A549 (cell line): ENCODE data around the gene SEMA4B. TPM values are rescaled to one million over a fixed set of nuclear protein-coding genes. Genes with fewer than 3 reads are reported as not detected.

ENCODE experiments used
- ATAC-seq, 2 experiments: fragments of 200-7000 bp in 1 of 2; fragments of >200 bp in 1 of 2; cut with Nextera tagmentation in 1 of 2; cut with Tn5 transposase in 1 of 2; 3 replicates each; pipeline versions ENCODE4 v1.8.0 to v1.9.1; 2018 to 2020; ENCODE audit warnings: mild to moderate bottlenecking in 1 of 2, moderate library complexity in 1 of 2
- CTCF ChIA-PET: fragments of 300-600 bp; sonication (Branson Sonifier 250); formaldehyde crosslinking; extraction: SDS; loops from one replicate; lab custom pipeline; 2021; ENCODE audit warnings: antibody characterized with exemption, inconsistent platforms; lab: Yijun Ruan, JAX
- POLR2A ChIA-PET: fragments of 350-600 bp; formaldehyde crosslinking; extraction: SDS; loops from one replicate; lab custom pipeline; 2021; ENCODE audit warnings: antibody characterized with exemption, inconsistent platforms; lab: Yijun Ruan, JAX
- DNase-seq, 2 experiments: peaks; one replicate each; pipeline versions ENCODE4 v3.0.0 to v3.0.0-alpha.2; 2011 to 2016; ENCODE audit warnings: low read depth in 1 of 2, low spot score in 1 of 2
- FAIRE-seq: peaks from 2 replicates; lab custom pipeline; 2011; peaks lifted over from hg19 to GRCh38; lab: Jason Lieb, UNC
- H3K27ac ChIP-seq, 2 experiments: fragments of >200 bp; sonication (Bioruptor Twin); formaldehyde crosslinking; 3 replicates each; pipeline ENCODE4 v1.5.1; 2016 to 2017
- H3K4me1 ChIP-seq: fragments of >200 bp; sonication (Bioruptor Twin); formaldehyde crosslinking; 3 replicates; pipeline ENCODE4 v1.6.1; 2016
- H3K4me2 ChIP-seq: fragments of >200 bp; sonication (Bioruptor Twin); formaldehyde crosslinking; 3 replicates; pipeline ENCODE4 v1.6.1; 2016
- H3K4me3 ChIP-seq: fragments of >200 bp; sonication (Bioruptor Twin); formaldehyde crosslinking; 3 replicates; pipeline ENCODE4 v1.5.1; 2016
- H3K9me3 ChIP-seq: fragments of >200 bp; sonication (Bioruptor Twin); formaldehyde crosslinking; 3 replicates; pipeline ENCODE4 v1.6.1; 2016
- BCL3 ChIP-seq: fragments of >200 bp; sonication (Bioruptor Twin); formaldehyde crosslinking; IDR thresholded peaks from 3 replicates; pipeline ENCODE4 v1.6.1; 2016
- CBX2 ChIP-seq: fragments of 200-600 bp; sonication (generic); IDR thresholded peaks from 2 replicates; pipeline ENCODE4 v1.6.1; 2016; ENCODE audit warnings: low read depth, mild to moderate bottlenecking, borderline replicate concordance
- CEBPB ChIP-seq, 2 experiments: fragments of >200 bp in 1 of 2; sonication (Bioruptor Twin) in 1 of 2; formaldehyde crosslinking in 1 of 2; IDR thresholded peaks; 2 replicates each; pipeline ENCODE4 v1.6.1; 2012 to 2016
- CHD4 ChIP-seq: fragments of 200-600 bp; sonication (generic); IDR thresholded peaks from 2 replicates; pipeline ENCODE4 v1.6.1; 2016; ENCODE audit warnings: antibody characterized with exemption, mild to moderate bottlenecking, borderline replicate concordance
- E2F6 ChIP-seq: IDR thresholded peaks from 2 replicates; pipeline ENCODE4 v1.6.1; 2012; ENCODE audit warnings: low read depth, borderline replicate concordance
- EHF ChIP-seq: fragments of 250-450 bp; sonication (Bioruptor Pico); IDR thresholded peaks from 2 replicates; pipeline ENCODE4 v1.5.0; 2020; ENCODE audit warnings: mild to moderate bottlenecking
- ELK1 ChIP-seq: fragments of 150-350 bp; IDR thresholded peaks from 2 replicates; pipeline ENCODE4 v1.6.1; 2014; ENCODE audit warnings: low read depth, mild to moderate bottlenecking, low read length
- FOSL2 ChIP-seq, 2 experiments: fragments of 450-650 bp in 1 of 2; fragments of >200 bp in 1 of 2; sonication (Bioruptor Twin) in 1 of 2; formaldehyde crosslinking; IDR thresholded peaks; 2 replicates each; pipeline versions ENCODE4 v1.5.0 to v1.6.1; 2016 to 2020; ENCODE audit warnings: mild to moderate bottlenecking in 1 of 2, moderate library complexity in 1 of 2
- GATA3 ChIP-seq: IDR thresholded peaks from 2 replicates; pipeline ENCODE4 v1.6.1; 2012; ENCODE audit warnings: borderline replicate concordance
- HEYL ChIP-seq: fragments of 250-450 bp; sonication (Bioruptor Pico); IDR thresholded peaks from 2 replicates; pipeline ENCODE4 v1.8.0; 2021; ENCODE audit warnings: mild to moderate bottlenecking, moderate library complexity
- HOXA7 ChIP-seq: fragments of 250-450 bp; sonication (Bioruptor Pico); IDR thresholded peaks from 2 replicates; pipeline ENCODE4 v1.5.0; 2020; ENCODE audit warnings: mild to moderate bottlenecking, moderate library complexity
- HOXB13 ChIP-seq: fragments of 250-450 bp; sonication (Bioruptor Pico); IDR thresholded peaks from 2 replicates; pipeline ENCODE4 v1.5.0; 2020; ENCODE audit warnings: low read depth, mild to moderate bottlenecking, moderate library complexity
- JUN ChIP-seq, 2 experiments: fragments of >200 bp; sonication (Bioruptor Twin); formaldehyde crosslinking; IDR thresholded peaks; 2 replicates in 1 of 2; 3 replicates in 1 of 2; pipeline ENCODE4 v1.6.1; 2016 to 2017
- KDM1A ChIP-seq: fragments of 200-600 bp; sonication (generic); IDR thresholded peaks from 2 replicates; pipeline ENCODE4 v1.6.1; 2016; ENCODE audit warnings: low read depth, mild to moderate bottlenecking
- MAFK ChIP-seq: fragments of 450-650 bp; IDR thresholded peaks from 2 replicates; pipeline ENCODE4 v1.6.1; 2014; ENCODE audit not compliant: partially characterized antibody
- MAX ChIP-seq: IDR thresholded peaks from 2 replicates; pipeline ENCODE4 v1.6.1; 2012
- MAZ ChIP-seq: fragments of 150-350 bp; IDR thresholded peaks from 2 replicates; pipeline ENCODE4 v1.6.1; 2014; ENCODE audit warnings: antibody characterized with exemption, low read depth, low read length, borderline replicate concordance
- MYC ChIP-seq: IDR thresholded peaks from 2 replicates; pipeline ENCODE4 v1.6.1; 2012; ENCODE audit warnings: mild to moderate bottlenecking, inconsistent platforms, low read length, improper control_type of control experiment, borderline replicate concordance
- NFE2L2 ChIP-seq: fragments of 150-350 bp; conservative IDR thresholded peaks from 2 replicates; pipeline ENCODE4 v1.6.1; 2014; ENCODE audit warnings: low read length
- RARB ChIP-seq: fragments of 250-450 bp; sonication (Bioruptor Pico); IDR thresholded peaks from 2 replicates; pipeline ENCODE4 v1.8.0; 2021; ENCODE audit warnings: mild to moderate bottlenecking, moderate library complexity
- RCOR1 ChIP-seq: fragments of 150-350 bp; IDR thresholded peaks from 2 replicates; pipeline ENCODE4 v1.6.1; 2014; ENCODE audit warnings: antibody characterized with exemption, low read length, low read depth
- RFX5 ChIP-seq: fragments of 450-650 bp; IDR thresholded peaks from 2 replicates; pipeline ENCODE4 v1.7.1; 2014; ENCODE audit warnings: antibody characterized with exemption, mild to moderate bottlenecking, moderate library complexity
- RNF2 ChIP-seq: fragments of 200-600 bp; sonication (generic); IDR thresholded peaks from 2 replicates; pipeline ENCODE4 v1.6.1; 2016; ENCODE audit warnings: low read depth, mild to moderate bottlenecking, antibody characterized with exemption, moderate library complexity, borderline replicate concordance
- TFCP2L1 ChIP-seq: fragments of 250-450 bp; sonication (Bioruptor Pico); IDR thresholded peaks from 2 replicates; pipeline ENCODE4 v1.5.0; 2021; ENCODE audit warnings: mild to moderate bottlenecking
- ZC3H11A ChIP-seq: fragments of 450-650 bp; IDR thresholded peaks from 2 replicates; pipeline ENCODE4 v1.6.1; 2014; ENCODE audit warnings: antibody characterized with exemption, mild to moderate bottlenecking
- ZSCAN20 ChIP-seq: fragments of 250-450 bp; sonication (Bioruptor Pico); IDR thresholded peaks from 2 replicates; pipeline ENCODE4 v1.8.0; 2022; ENCODE audit warnings: mild to moderate bottlenecking, moderate library complexity
- WGBS: methylation state at CpG from one replicate; pipeline ENCODE4 v1.1.6; 2017; ENCODE audit errors: missing lambda C conversion rate; 5-methylcytosine and 5-hydroxymethylcytosine counted together
- polyA plus RNA-seq, 4 experiments: library from polyadenylated mRNA; depleted of rRNA in 3 of 4; stranded (reverse); fragments of >200 nt; fragmentation: RNase III in 1 of 4; extraction: RNeasy Plus Mini Kit Qiagen cat#74134 plus additional on column Dnase treatment in 1 of 4; gene quantifications; 2 replicates in 3 of 4; 3 replicates in 1 of 4; pipeline ENCODE4 v1.2.3, GENCODE V29; 2011 to 2017
- TF ChIP-seq, protein P1 (sequence below): fragments of >200 bp; sonication (Bioruptor Twin); formaldehyde crosslinking; IDR thresholded peaks from 3 replicates; pipeline ENCODE4 v1.5.1; 2016
- TF ChIP-seq, protein P2 (sequence below): IDR thresholded peaks from 2 replicates; pipeline ENCODE4 v1.6.1; 2012

The SEMA4B gene
- polyA plus RNA-seq, 2 of the 4 experiments (the other 2 are of a cell fraction) = 45.3 to 47.1 TPM

- Histone ChIP-seq H3K9me3 (peaks cover 4% of the 10 kb centered on the region; the same call in 1 of the 3 replicates), H3K4me2 (peak overlapping the region; percentile 66), H3K4me3 (no peak overlapping the region), H3K4me1 (peaks cover 57% of the 10 kb centered on the region), H3K27ac (peak overlapping the region; percentile 85 to 94)
- ATAC-seq (no peak), DNase-seq (no peak), FAIRE-seq (no peak)
- 85% methylated on average over 1 of the region's 1 CpG for WGBS
- no peak for TF ChIP-seq KDM1A
- TF ChIP-seq ZSCAN20 (CRISPR knock-in tag) = no peak
- TF ChIP-seq FOSL2 (IDR thresholded peaks at IDR 0.05) = no peak
- TF ChIP-seq FOSL2 (CRISPR knock-in tag; IDR thresholded peaks at IDR 0.05) = no peak
- TF ChIP-seq RARB (CRISPR knock-in tag) = no peak
- TF ChIP-seq HOXA7 (CRISPR knock-in tag) = peak; percentile 79
- ChIA-PET CTCF (interaction anchor here (0.6 to 6.9 kb wide), 6 partner anchors 14 to 130 kb away, joined by 3 to 115 read pairs (median 6); no protein-coding TSS in a partner anchor), POLR2A (interaction anchor here (1.3 to 1.8 kb wide), 4 partner anchors 19 to 68 kb away, joined by 3 to 13 read pairs (median 7); partner anchors contain the start of genes CIB1, GDPGP1 and SEMA4B)
Measured at GRCh38 chr15:90165157-90165556, 36.0 kb upstream of the SEMA4B start.

DNA sequence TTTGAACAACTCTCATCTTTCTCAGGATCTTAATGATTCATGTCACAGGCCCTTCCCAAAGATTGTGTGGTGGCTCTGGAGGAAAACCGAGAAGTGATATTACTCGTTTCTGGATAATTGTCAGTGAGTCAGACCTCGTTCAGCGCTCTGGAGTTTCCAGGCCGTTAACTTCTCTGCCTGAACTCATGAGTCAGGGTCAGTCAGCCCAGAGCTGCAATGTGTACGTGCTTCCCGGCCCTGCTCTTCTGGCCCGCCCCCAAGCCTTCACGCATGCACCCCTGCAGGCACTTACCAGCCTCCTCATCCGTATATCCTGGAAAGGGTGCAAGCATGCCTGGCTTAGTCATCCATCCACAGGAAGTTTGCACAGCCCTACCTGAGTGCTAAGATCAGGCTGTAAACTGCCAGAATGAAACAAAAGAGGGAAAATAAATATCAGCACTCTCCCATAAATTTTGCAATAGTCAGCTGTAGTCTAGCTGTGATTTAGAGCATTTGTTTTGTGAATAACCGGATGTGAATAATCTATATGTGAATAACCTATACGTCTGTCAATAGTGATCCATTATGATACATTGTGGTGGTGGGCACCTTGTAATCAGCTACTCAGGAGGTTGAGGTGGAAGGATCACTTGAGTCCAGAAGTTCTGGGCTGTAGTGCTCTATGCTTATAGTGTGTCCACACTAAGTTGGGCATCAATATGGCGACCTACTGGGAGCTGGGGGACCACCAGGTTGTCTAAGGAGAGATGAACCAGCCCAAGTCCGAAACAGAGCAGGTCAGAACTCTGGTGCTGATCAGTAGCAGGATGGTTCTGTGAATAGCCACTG is 35.3 kb upstream of the SEMA4B start:
- ChIA-PET CTCF (interaction anchor here (0.6 to 6.9 kb wide), 9 partner anchors 11 to 130 kb away, joined by 3 to 115 read pairs (median 6); no protein-coding TSS in a partner anchor), POLR2A (interaction anchor here (1.0 to 1.8 kb wide), 6 partner anchors 18 to 68 kb away, joined by 3 to 13 read pairs (median 5); partner anchors contain the start of genes CIB1, GDPGP1 and SEMA4B)
- Histone ChIP-seq H3K9me3 (peaks cover 4% of the 10 kb centered on the region; the same call in 1 of the 3 replicates), H3K4me2 (peak overlapping the region; percentile 66), H3K27ac (peak overlapping the region; percentile 85 to 94), H3K4me1 (peaks cover 50% of the 10 kb centered on the region), H3K4me3 (no peak overlapping the region)
- peak; percentile 95 to 100 for DNase-seq
- peak; percentile 98 to 99 for ATAC-seq
- FAIRE-seq = peak; percentile 95
- 5% methylated on average over 14 of the region's 14 CpGs for WGBS
- peak; percentile 70; the same call in 1 of the 2 replicates for TF ChIP-seq RARB (CRISPR knock-in tag)
- no peak for TF ChIP-seq HEYL (CRISPR knock-in tag)
- TF ChIP-seq FOSL2 (IDR thresholded peaks at IDR 0.05) = peak; percentile 97
- peak; percentile 98 for TF ChIP-seq FOSL2 (CRISPR knock-in tag; IDR thresholded peaks at IDR 0.05)
- peak; percentile 99 for TF ChIP-seq MAX
- no peak for TF ChIP-seq ELK1
- TF ChIP-seq CBX2 = no peak
- peak; percentile 43; the same call in 1 of the 2 replicates for TF ChIP-seq EHF
- TF ChIP-seq MAZ = peak; percentile 54; the same call in 1 of the 2 replicates
- no peak for TF ChIP-seq ZSCAN20 (CRISPR knock-in tag)
- no peak for TF ChIP-seq RCOR1
- TF ChIP-seq MAFK = peak; percentile 95
- TF ChIP-seq GATA3 = peak; percentile 97
- TF ChIP-seq BCL3 = peak; percentile 95
- TF ChIP-seq NFE2L2 = no peak; the same call in 1 of the 2 replicates
- peak; percentile 76; the same call in 1 of the 2 replicates for TF ChIP-seq HOXB13 (CRISPR knock-in tag)
- TF ChIP-seq, protein P1, sequence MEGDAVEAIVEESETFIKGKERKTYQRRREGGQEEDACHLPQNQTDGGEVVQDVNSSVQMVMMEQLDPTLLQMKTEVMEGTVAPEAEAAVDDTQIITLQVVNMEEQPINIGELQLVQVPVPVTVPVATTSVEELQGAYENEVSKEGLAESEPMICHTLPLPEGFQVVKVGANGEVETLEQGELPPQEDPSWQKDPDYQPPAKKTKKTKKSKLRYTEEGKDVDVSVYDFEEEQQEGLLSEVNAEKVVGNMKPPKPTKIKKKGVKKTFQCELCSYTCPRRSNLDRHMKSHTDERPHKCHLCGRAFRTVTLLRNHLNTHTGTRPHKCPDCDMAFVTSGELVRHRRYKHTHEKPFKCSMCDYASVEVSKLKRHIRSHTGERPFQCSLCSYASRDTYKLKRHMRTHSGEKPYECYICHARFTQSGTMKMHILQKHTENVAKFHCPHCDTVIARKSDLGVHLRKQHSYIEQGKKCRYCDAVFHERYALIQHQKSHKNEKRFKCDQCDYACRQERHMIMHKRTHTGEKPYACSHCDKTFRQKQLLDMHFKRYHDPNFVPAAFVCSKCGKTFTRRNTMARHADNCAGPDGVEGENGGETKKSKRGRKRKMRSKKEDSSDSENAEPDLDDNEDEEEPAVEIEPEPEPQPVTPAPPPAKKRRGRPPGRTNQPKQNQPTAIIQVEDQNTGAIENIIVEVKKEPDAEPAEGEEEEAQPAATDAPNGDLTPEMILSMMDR = no peak
- TF ChIP-seq ZC3H11A = no peak
- TF ChIP-seq CHD4 = no peak; the same call in 1 of the 2 replicates
- TF ChIP-seq, protein P2, sequence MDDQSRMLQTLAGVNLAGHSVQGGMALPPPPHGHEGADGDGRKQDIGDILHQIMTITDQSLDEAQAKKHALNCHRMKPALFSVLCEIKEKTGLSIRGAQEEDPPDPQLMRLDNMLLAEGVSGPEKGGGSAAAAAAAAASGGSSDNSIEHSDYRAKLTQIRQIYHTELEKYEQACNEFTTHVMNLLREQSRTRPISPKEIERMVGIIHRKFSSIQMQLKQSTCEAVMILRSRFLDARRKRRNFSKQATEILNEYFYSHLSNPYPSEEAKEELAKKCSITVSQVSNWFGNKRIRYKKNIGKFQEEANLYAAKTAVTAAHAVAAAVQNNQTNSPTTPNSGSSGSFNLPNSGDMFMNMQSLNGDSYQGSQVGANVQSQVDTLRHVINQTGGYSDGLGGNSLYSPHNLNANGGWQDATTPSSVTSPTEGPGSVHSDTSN = peak; percentile 89
- peak; percentile 96 to 98 for TF ChIP-seq JUN (IDR thresholded peaks at IDR 0.05)
- TF ChIP-seq TFCP2L1 (CRISPR knock-in tag) = no peak
- TF ChIP-seq E2F6 = peak; percentile 41; the same call in 1 of the 2 replicates
- peak; percentile 92 for TF ChIP-seq MYC
- TF ChIP-seq RFX5 = no peak
- peak; percentile 92 to 99 for TF ChIP-seq CEBPB (IDR thresholded peaks at IDR 0.05)
- no peak for TF ChIP-seq RNF2
